Adipose tissue (tissue), 3 donors: ENCODE data around the gene ZNF680. TPM values are rescaled to one million over a fixed set of nuclear protein-coding genes. Genes with fewer than 3 reads are reported as not detected.

Source experiments
- H3K27ac ChIP-seq: one replicate; pipeline ENCODE4 v1.5.1; 2013; ENCODE audit warnings: low read depth, low read length
- WGBS, 3 donors: extraction: QIAGEN DNeasy Blood & Tissue Kit; methylation state at CpG; one replicate each; pipeline ENCODE4 v1.1.7; 2013; 5-methylcytosine and 5-hydroxymethylcytosine counted together
- polyA plus RNA-seq, 3 donors: library from polyadenylated mRNA; stranded (reverse); fragments of 200-250 nt; gene quantifications; one replicate each; pipeline ENCODE4 v1.2.3, GENCODE V29; 2013
- donor health status: healthy with polysubstance abuse.
- donor health status: Bipolar disorder and iron deficiency.
- donor health status: healthy.

The ZNF680 gene
- polyA plus RNA-seq, 3 donors = 2.2 to 7.1 (median 3.2) TPM

GRCh38 chr7:64485623-64486022 is 77.2 kb downstream of the ZNF680 start:
- 45 to 67% (median 64%) methylated on average over 1 of the region's 1 CpG for WGBS, 3 donors
- no peak overlapping the region for H3K27ac ChIP-seq

Other genes starting within 250 kb of the ZNF680 start
- gene ZNF736, start 249.1 kb downstream of the ZNF680 start, polyA plus RNA-seq = 1 to 10 TPM; 1.7 to 2.6 (median 2.0) TPM
- gene ZNF107, start 103.1 kb upstream of the ZNF680 start, polyA plus RNA-seq = 1 to 10 TPM; 1.0 to 1.3 (median 1.1) TPM
- gene ZNF138, start 231.4 kb upstream of the ZNF680 start, polyA plus RNA-seq = 1 to 10 TPM; 2.2 to 2.7 (median 2.7) TPM